ENCODE results near the gene IGFBP5. TPM values are rescaled to one million over a fixed set of nuclear protein-coding genes. Genes with fewer than 3 reads are reported as not detected.

The IGFBP5 gene
- total and polyA plus RNA-seq, 12 donors: 67.1 to 267 (median 152) TPM

- Histone ChIP-seq H3K27ac (no peak overlapping the region), H3K4me3 (no peak overlapping the region), H3K9me3 (no peaks in the 10 kb centered on the region), H3K27me3 (no peaks in the 10 kb centered on the region), H3K4me1 (peaks cover 0 to 44% (median 16%) of the 10 kb centered on the region in 9 donors), H3K36me3 (no peaks in the 10 kb centered on the region)
- intact Hi-C loops (cut with DNase I): loop anchor here in 1 of 10 donors (5.0 kb wide), 1 partner anchor 112 kb away; no protein-coding TSS in a partner anchor
- DNase-seq (no peak), ATAC-seq (no peak)
- TF ChIP-seq CTCF (IDR thresholded peaks at IDR 0.05): no peak
- 62 to 73% methylated on average over 5 of the region's 5 CpGs for WGBS, 2 donors
Measured at GRCh38 chr2:216649574-216649973, 45.8 kb downstream of the IGFBP5 start.

DNA sequence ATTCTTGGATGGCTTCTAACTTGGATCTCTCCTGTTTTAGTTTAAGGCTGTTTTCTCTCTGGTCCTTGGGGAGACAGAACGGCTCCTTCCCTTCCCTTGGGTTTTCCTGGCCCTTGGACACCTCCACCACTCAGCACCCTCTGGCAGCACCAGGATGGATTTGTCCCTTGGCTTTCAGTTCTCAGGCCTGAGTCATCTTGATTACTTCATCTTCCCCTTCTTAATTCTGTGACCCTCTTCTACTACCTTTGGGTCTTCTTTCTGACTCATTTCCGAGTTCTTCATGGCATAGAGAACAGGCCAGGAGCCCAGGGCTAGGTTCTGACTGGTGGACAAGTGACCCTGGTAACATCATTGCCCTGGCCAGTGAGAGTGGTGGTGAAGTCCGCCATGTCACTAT is 47.2 kb downstream of the IGFBP5 start:
- H3K4me3 ChIP-seq: no peak overlapping the region
- no peaks in the 10 kb centered on the region for H3K9me3 ChIP-seq
- DNase-seq (no peak), ATAC-seq (no peak)
- H3K27ac ChIP-seq: no peak overlapping the region
- no peaks in the 10 kb centered on the region for H3K27me3 ChIP-seq
- peaks cover 8 to 49% (median 27%) of the 10 kb centered on the region in 9 donors for H3K4me1 ChIP-seq
- no peak for TF ChIP-seq CTCF (IDR thresholded peaks at IDR 0.05)
- 78 to 85% methylated on average over 3 of the region's 3 CpGs for WGBS, 2 donors
- intact Hi-C loops (cut with DNase I): loop anchor here in 1 of 10 donors (5.0 kb wide), 1 partner anchor 111 kb away; no protein-coding TSS in a partner anchor
- H3K36me3 ChIP-seq: no peaks in the 10 kb centered on the region

GRCh38 chr2:216646116-216646515 is 49.2 kb downstream of the IGFBP5 start:
- Histone ChIP-seq H3K4me1 (peaks cover 8 to 50% (median 27%) of the 10 kb centered on the region in 9 donors), H3K27me3 (no peaks in the 10 kb centered on the region), H3K27ac (no peak overlapping the region), H3K9me3 (no peaks in the 10 kb centered on the region), H3K36me3 (peaks cover 0 to 3% (median 0%) of the 10 kb centered on the region in 9 donors), H3K4me3 (no peak overlapping the region)
- 95 to 98% methylated on average over 3 of the region's 3 CpGs for WGBS, 2 donors
- DNase-seq: no peak
- ATAC-seq: no peak
- TF ChIP-seq CTCF (IDR thresholded peaks at IDR 0.05): no peak
- intact Hi-C loops (cut with DNase I): loop anchor here in 1 of 10 donors (5.0 kb wide), 1 partner anchor 109 kb away; no protein-coding TSS in a partner anchor

DNA sequence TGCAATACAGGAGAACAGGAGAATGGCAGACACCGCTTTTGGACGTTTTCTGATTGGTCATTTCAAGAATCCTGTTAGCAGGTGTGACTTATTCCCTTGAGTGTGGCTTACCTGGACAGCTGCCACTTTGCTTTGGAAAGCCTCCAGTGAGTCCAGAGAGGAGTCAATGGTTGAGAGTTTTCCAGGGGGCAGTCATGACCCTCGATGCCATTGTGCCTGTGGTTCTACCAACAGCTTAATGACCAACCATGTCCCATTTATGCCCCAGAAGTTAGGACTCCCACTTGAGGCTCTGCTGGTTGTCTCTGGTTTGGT is 49.8 kb downstream of the IGFBP5 start:
- no peak for TF ChIP-seq CTCF (IDR thresholded peaks at IDR 0.05)
- Histone ChIP-seq H3K27me3 (no peaks in the 10 kb centered on the region), H3K27ac (peak overlapping the region in 3 of 10 donors; percentile 32 to 80 (median 70)), H3K4me3 (no peak overlapping the region), H3K4me1 (peaks cover 8 to 47% (median 27%) of the 10 kb centered on the region in 9 donors), H3K9me3 (no peaks in the 10 kb centered on the region), H3K36me3 (peaks cover 0 to 8% (median 0%) of the 10 kb centered on the region in 9 donors)
- 59 to 73% methylated on average over 3 of the region's 3 CpGs for WGBS, 2 donors
- intact Hi-C loops (cut with DNase I): loop anchor here in 1 of 10 donors (5.0 kb wide), 1 partner anchor 108 kb away; no protein-coding TSS in a partner anchor
- ATAC-seq (no peak), DNase-seq (no peak)

Data from heart right ventricle (tissue), 16 donors.